Measurements from ENCODE around the gene PLA2G2A. TPM values are rescaled to one million over a fixed set of nuclear protein-coding genes. Genes with fewer than 3 reads are reported as not detected.
A peak's percentile ranks its signal among the peaks of the same experiment; 100 is the strongest.

Gene PLA2G2A
- total and polyA plus RNA-seq, 8 donors, result 0.42 to 53.5 (median 8.9) TPM

DNA sequence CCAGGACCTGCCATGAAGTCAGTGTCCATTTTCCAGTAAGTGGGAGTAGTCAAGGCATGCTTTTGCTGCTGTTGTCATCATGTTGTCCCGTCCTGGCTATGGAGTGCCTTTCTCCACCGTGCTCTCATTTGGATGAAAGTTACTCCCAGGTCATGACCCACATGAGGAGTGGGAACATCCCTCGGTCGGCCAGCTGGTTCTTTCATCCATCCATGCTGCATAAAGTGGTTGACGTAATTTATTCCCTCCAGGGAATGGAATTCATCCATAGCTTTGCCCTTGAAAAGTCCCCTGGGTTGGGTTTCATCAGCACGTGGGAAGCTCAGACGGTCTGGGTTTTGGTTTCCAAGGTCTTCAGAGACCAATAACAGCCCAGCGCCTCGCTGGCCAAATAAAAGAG lies 11.6 kb downstream of the PLA2G2A start:
- Histone ChIP-seq H3K27me3 (no peaks in the 10 kb centered on the region), H3K4me3 (no peak overlapping the region), H3K36me3 (no peaks in the 10 kb centered on the region), H3K9me3 (no peaks in the 10 kb centered on the region), H3K4me1 (no peaks in the 10 kb centered on the region), H3K27ac (no peak overlapping the region)
- WGBS, 2 donors, result 79 to 83% methylated on average over 9 of the region's 9 CpGs
- DNase-seq (peak in 1 of 6 donors; percentile 15), ATAC-seq (peak in 3 of 4 donors; percentile 30 to 71 (median 45)), FAIRE-seq (no peak)
- no peak for TF ChIP-seq CTCF (IDR thresholded peaks at IDR 0.05)
- intact Hi-C loops (cut with DNase I), result no loop called here

DNA sequence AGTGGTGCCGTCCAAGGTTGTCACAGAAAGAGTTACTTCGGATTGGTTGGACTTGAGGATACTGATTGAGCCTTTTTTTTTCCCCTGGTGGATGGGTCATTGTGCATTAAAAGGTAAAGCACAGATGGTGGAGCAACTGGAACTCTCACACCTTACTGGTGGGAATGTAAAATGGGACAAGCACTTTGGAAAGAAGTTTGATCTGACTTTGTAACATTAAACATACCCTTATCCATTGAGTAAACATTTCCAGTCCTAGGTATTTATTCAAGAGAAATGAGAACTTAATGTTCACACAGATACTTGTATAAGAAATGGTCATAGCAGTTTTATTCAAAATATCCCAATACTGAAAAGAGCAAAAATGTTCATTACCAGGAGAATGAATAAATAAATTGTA lies 14.9 kb downstream of the PLA2G2A start:
- FAIRE-seq (no peak), DNase-seq (no peak), ATAC-seq (peak in 3 of 4 donors; percentile 32 to 72 (median 48))
- Histone ChIP-seq H3K27me3 (no peaks in the 10 kb centered on the region), H3K4me3 (no peak overlapping the region), H3K27ac (no peak overlapping the region), H3K4me1 (no peaks in the 10 kb centered on the region), H3K36me3 (no peaks in the 10 kb centered on the region), H3K9me3 (no peaks in the 10 kb centered on the region)
- TF ChIP-seq CTCF (IDR thresholded peaks at IDR 0.05), result no peak
- intact Hi-C loops (cut with DNase I), result no loop called here
- 26 to 45% methylated on average over 2 of the region's 2 CpGs for WGBS, 2 donors

DNA sequence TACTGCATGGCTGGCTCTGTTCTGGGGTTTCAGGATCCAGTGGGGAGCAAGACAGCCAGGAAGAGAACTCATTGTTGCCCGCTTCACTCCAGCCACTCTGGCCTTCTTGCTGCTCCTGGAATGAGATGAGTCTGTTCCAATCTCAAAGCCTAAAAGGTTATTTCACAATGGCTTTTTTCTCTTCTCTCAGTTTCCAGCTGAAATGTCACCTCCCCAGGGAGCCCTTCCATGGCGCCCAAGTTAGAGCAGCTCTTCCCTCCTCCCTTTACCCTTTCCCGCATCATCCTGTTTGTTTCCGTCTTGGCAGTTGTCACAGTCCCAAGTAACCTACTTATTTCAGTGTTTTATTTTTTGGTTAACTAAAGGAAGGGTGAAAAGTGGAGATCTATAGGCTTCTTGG lies 15.8 kb downstream of the PLA2G2A start:
- Histone ChIP-seq H3K9me3 (no peaks in the 10 kb centered on the region), H3K27me3 (no peaks in the 10 kb centered on the region), H3K4me3 (no peak overlapping the region), H3K36me3 (no peaks in the 10 kb centered on the region), H3K27ac (no peak overlapping the region), H3K4me1 (no peaks in the 10 kb centered on the region)
- FAIRE-seq (no peak), DNase-seq (no peak), ATAC-seq (no peak)
- intact Hi-C loops (cut with DNase I), result no loop called here
- TF ChIP-seq CTCF (IDR thresholded peaks at IDR 0.05), result no peak
- 94 to 95% methylated on average over 4 of the region's 4 CpGs for WGBS, 2 donors

- no peaks in the 10 kb centered on the region for H3K4me1 ChIP-seq
- no peaks in the 10 kb centered on the region for H3K27me3 ChIP-seq
- H3K4me3 ChIP-seq, result no peak overlapping the region
- no peak overlapping the region for H3K27ac ChIP-seq
- no peak for DNase-seq
- intact Hi-C loops (cut with DNase I), result no loop called here
- WGBS, 2 donors, result 71 to 73% methylated on average over 5 of the region's 5 CpGs
- no peaks in the 10 kb centered on the region for H3K36me3 ChIP-seq
- no peak for FAIRE-seq
- no peaks in the 10 kb centered on the region for H3K9me3 ChIP-seq
- no peak for TF ChIP-seq CTCF (IDR thresholded peaks at IDR 0.05)
- ATAC-seq, result no peak
Observed at GRCh38 chr1:19960591-19960990, 18.8 kb downstream of the PLA2G2A start.

GRCh38 chr1:19957779-19958178 lies 21.6 kb downstream of the PLA2G2A start:
- Histone ChIP-seq H3K27me3 (no peaks in the 10 kb centered on the region), H3K27ac (no peak overlapping the region), H3K4me1 (no peaks in the 10 kb centered on the region), H3K4me3 (no peak overlapping the region), H3K9me3 (no peaks in the 10 kb centered on the region), H3K36me3 (no peaks in the 10 kb centered on the region)
- DNase-seq (no peak), ATAC-seq (peak in 1 of 4 donors; percentile 43), FAIRE-seq (no peak)
- no peak for TF ChIP-seq CTCF (IDR thresholded peaks at IDR 0.05)
- intact Hi-C loops (cut with DNase I), result no loop called here
- WGBS, 2 donors, result 53 to 57% methylated on average over 4 of the region's 4 CpGs

Measured in pancreas (tissue), 10 donors.